Adipose tissue (tissue), 3 donors: ENCODE data around the gene HOTAIR. TPM values are rescaled to one million over a fixed set of nuclear protein-coding genes. Genes with fewer than 3 reads are reported as not detected.

ENCODE experiments used
- H3K27ac ChIP-seq: one replicate; pipeline ENCODE4 v1.5.1; 2013; ENCODE audit warnings: low read depth, low read length
- WGBS, 3 donors: extraction: QIAGEN DNeasy Blood & Tissue Kit; methylation state at CpG; one replicate each; pipeline ENCODE4 v1.1.7; 2013; 5-methylcytosine and 5-hydroxymethylcytosine counted together
- polyA plus RNA-seq, 3 donors: library from polyadenylated mRNA; stranded (reverse); fragments of 200-250 nt; gene quantifications; one replicate each; pipeline ENCODE4 v1.2.3, GENCODE V29; 2013
- donor health status: healthy with polysubstance abuse.
- donor health status: Bipolar disorder and iron deficiency.
- donor health status: healthy.

HOTAIR gene
- polyA plus RNA-seq, 3 donors = not detected

DNA sequence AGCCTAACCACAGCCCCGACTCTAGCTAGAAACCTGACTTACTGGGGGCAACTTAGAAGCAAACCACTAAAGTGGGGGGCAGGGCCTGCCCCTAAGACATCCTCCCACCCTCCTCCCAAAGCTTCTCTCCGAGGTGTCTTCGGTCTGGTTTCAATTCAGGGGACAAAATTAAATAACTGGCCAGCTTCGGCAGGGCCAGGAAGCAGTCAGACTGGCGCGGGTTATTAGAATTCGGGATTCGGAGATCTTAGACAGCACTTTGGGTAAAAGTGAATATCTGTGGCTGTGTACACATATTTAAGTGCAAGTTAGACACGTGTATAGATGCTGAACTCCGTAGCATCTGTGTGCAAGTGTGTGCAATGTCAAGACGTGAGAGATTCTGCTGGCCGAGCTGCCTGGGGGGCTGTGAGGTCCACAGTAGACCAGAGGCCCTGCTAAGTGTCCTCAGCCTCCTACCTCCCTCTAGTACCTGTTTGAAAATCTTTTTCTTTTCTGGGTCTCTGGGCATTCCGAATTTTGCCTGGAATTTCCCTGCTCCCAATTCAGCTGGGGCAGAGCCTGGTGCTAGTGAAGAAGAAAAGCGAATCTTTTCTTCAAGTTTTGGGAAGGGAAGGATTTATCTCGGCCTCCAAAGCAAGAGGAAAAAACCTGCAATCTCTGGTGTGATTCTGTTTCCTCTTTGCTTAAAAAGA is 6.2 kb upstream of the HOTAIR start:
- no peak overlapping the region for H3K27ac ChIP-seq
- 22 to 39% (median 27%) methylated on average over 15 of the region's 15 CpGs for whole genome bisulfite sequencing, 3 donors

DNA sequence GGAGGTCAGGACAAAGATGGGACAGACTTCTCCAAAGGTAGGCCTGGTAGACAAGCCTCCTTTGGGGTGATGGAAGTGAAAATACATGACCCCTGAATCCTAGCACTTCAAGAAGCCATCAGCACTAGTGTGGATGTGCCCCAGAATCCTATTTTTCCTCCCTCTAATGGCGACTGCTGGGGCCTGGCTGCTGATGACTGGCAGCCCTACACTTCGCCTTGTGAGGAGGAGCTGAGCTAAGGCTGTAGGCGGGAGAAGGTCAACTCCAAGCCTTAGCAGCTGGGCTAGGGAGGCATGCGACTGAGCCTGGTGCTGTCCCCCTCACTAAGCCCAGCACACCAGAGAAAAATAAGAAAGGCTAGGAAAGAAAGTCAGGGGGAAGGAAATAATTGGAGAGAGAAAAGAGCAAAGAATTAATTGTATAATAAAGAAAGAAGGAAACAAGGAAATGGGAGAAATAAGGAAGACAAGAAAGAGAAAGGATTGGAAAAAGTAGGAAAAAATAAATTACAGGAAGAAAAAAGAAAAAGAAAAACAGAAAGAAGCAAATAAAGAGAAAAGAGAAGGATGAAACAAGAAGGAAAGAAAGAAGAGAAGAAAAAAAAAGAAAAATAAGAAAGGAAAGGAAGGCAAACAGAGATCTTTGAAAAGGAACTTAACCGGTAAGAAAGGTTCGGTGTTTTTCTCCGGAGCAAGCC is 5.5 kb upstream of the HOTAIR start:
- H3K27ac ChIP-seq = no peak overlapping the region
- WGBS, 3 donors = 15 to 33% (median 31%) methylated on average over 7 of the region's 7 CpGs

DNA sequence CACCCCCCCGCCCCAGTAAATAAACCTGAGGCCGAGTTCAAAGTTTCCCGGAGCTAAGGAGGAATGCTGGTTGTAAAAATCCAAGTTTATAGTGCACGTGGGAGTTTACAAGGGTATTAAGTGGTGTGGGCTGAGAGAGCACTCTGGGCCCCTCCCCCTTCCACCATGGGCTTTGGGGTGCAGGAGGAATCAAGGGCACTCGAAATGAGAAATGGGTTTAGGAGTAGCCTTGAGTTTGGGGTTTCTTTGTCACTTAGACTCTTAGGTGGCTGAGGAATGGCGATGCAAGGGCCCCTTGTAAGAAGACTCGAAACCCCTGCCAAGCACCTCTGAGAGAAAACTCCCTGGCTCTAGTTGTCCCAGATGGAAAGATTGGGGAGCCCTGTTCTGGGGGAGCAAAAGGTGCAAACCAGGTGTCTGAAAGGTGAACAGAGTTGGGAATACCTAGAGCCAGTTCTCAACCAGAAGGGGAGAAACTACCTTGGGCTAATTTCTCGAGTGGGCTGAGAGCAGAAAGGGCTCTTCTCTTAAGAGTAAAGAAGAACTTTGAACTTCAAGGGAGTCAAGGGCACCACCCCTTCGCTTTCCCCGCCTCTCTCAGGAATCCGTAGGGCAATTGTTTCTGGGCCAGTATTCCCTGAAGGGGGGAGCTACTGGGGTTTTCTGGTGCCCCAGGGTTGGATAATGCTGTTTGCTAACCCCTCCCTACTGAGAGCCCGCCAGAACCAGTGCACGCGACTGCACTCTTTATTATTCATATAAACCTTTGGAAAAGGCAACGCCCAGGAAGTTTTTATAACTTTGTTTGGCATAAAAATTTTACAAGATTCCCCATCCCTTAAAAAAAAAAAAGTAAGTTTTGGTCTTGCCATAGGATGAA is 4.0 kb upstream of the HOTAIR start:
- no peak overlapping the region for H3K27ac ChIP-seq
- WGBS, 3 donors = 10 to 19% (median 15%) methylated on average over 15 of the region's 15 CpGs

- no peak overlapping the region for H3K27ac ChIP-seq
- WGBS, 3 donors = 5 to 8% (median 8%) methylated on average over 11 of the region's 11 CpGs
Measured at GRCh38 chr12:53977596-53978445, 3.1 kb upstream of the HOTAIR start.

GRCh38 chr12:53976823-53977595 is 2.3 kb upstream of the HOTAIR start:
- H3K27ac ChIP-seq = no peak overlapping the region
- 8 to 19% (median 11%) methylated on average over 9 of the region's 9 CpGs for WGBS, 3 donors

- H3K27ac ChIP-seq = no peak overlapping the region
- 16 to 20% (median 19%) methylated on average over 21 of the region's 21 CpGs for WGBS, 3 donors
Measured at GRCh38 chr12:53976172-53976822, 1.5 kb upstream of the HOTAIR start.

- no peak overlapping the region for H3K27ac ChIP-seq
Measured at GRCh38 chr12:53975479-53976152, 862 bp upstream of the HOTAIR start.

GRCh38 chr12:53975064-53975471 is 314 bp upstream of the HOTAIR start:
- 4 to 5% (median 4%) methylated on average over 18 to 25 of the region's 25 CpGs for WGBS, 3 donors
- no peak overlapping the region for H3K27ac ChIP-seq

More at GRCh38 chr12:53975479-53976152, 862 bp upstream of the HOTAIR start:
- 8 to 10% (median 9%) methylated on average over 31 of the region's 31 CpGs for WGBS, 3 donors

DNA sequence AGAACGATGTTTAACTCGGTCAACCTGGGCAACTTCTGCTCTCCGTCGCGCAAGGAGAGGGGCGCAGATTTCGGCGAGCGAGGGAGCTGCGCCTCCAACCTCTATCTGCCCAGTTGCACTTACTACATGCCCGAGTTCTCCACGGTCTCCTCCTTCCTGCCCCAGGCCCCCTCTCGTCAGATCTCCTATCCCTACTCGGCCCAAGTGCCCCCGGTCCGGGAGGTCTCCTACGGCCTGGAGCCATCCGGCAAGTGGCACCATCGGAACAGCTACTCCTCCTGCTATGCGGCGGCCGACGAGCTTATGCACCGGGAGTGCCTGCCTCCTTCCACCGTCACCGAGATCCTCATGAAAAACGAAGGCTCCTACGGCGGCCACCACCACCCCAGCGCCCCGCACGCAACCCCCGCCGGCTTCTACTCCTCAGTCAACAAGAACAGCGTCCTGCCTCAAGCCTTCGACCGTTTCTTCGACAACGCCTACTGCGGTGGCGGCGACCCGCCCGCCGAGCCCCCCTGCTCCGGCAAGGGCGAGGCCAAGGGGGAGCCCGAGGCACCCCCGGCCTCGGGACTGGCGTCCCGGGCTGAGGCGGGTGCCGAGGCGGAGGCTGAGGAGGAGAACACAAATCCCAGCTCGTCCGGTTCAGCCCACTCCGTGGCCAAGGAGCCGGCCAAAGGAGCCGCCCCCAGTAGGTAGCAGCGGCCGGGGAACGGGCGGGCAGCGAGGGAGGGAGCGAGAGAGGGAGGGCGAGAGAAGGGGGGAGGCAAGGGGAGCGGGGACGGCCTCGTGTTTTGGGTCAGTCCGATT is 1.3 kb downstream of the HOTAIR start:
- 3 to 4% (median 4%) methylated on average over 71 of the region's 71 CpGs for WGBS, 3 donors
- no peak overlapping the region for H3K27ac ChIP-seq

DNA sequence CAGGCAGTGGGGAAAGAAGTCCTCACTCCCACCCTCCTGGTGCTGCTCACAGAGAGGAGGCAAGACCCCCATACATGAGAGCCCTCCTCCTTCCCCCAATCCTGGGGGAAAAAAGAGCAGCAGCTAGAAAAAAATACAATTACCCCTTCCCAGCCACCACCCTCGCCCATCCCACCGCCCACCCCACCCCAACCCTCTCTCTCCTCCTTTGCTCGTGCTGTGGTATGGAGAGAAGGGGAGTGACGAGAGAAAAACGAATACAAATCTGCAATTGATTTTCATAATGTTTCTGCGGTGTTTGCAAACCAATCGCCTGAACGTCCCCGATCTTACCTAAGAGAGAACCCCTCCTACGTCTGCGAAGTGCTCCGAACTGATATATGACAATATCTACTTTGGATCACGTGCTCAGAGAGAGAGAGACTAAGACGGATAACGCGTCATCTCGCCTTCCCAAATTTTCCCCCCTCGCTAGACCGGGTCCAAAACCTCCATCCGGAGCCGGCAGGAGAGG is 2.0 kb downstream of the HOTAIR start, which contains the start of gene HOXC11:
Gene HOXC11 (plus strand): TSS at position 405 of the 514 bp plus-strand sequence. CDS start 116 bp downstream, outside the sequence.
- WGBS, 3 donors = 4 to 11% (median 7%) methylated on average over 20 to 21 of the region's 21 CpGs
- no peak within 1 kb of the TSS for H3K27ac ChIP-seq

- WGBS, 3 donors = 27 to 38% (median 30%) methylated on average over 9 of the region's 9 CpGs
Measured at GRCh38 chr12:53972152-53972702, 2.5 kb downstream of the HOTAIR start.

GRCh38 chr12:53971686-53972085 is 3.1 kb downstream of the HOTAIR start:
- 22 to 42% (median 34%) methylated on average over 2 of the region's 2 CpGs for WGBS, 3 donors
- no peak overlapping the region for H3K27ac ChIP-seq

More at GRCh38 chr12:53972152-53972702, 2.5 kb downstream of the HOTAIR start:
- no peak overlapping the region for H3K27ac ChIP-seq

GRCh38 chr12:53971129-53971528 is 3.6 kb downstream of the HOTAIR start:
- 60 to 69% (median 64%) methylated on average over 3 of the region's 3 CpGs for WGBS, 3 donors
- no peak overlapping the region for H3K27ac ChIP-seq

DNA sequence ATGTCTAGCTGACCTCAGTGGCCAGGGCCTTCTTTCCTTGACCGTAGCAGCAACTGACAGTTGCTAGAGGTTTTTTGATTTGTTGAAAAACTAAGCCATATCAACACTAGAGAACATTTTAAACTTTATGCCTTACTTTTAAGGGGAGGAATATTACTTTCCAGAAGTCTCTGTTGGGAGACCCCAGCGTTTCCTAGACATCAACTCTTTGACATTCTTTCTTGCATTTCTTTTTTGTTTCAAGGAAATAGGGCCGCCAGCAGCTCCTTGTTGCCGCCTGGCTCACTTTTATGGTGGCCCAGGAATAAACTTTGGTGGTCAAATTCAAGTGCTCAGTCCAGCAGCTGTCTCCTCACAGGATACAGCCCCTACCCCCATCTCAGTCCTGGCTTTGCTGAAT is 4.3 kb downstream of the HOTAIR start:
- WGBS, 3 donors = 15 to 31% (median 21%) methylated on average over 4 of the region's 4 CpGs

More for the DNA sequence above, 4.3 kb downstream of the HOTAIR start:
- H3K27ac ChIP-seq = no peak overlapping the region
